Mesodermal cell (in vitro differentiated cells): Measurements from ENCODE around the gene SOX6.

Experiments
- H3K27ac ChIP-seq: 2 replicates; pipeline ENCODE4 v1.7.0; 2013; ENCODE audit warnings: mild to moderate bottlenecking, low read depth, low read length, moderate library complexity; ENCODE audit not compliant: severe bottlenecking
- H3K36me3 ChIP-seq: 2 replicates; pipeline ENCODE4 v1.7.1; 2013; ENCODE audit warnings: mild to moderate bottlenecking, low read length, moderate library complexity; ENCODE audit not compliant: control insufficient read depth, insufficient read depth
- H3K4me1 ChIP-seq: one replicate; pipeline ENCODE4 v1.7.1; 2013; ENCODE audit warnings: mild to moderate bottlenecking, low read length; ENCODE audit not compliant: insufficient read depth, control insufficient read depth, poor library complexity, severe bottlenecking
- H3K4me3 ChIP-seq: 2 replicates; pipeline ENCODE4 v1.7.0; 2013; ENCODE audit warnings: low read length, control low read depth, mild to moderate bottlenecking; ENCODE audit not compliant: insufficient read depth, poor library complexity, severe bottlenecking; ENCODE audit errors: extremely low read depth
- H3K9me3 ChIP-seq: 2 replicates; pipeline ENCODE4 v1.7.1; 2013; ENCODE audit warnings: mild to moderate bottlenecking, low read length, moderate library complexity; ENCODE audit not compliant: control insufficient read depth
- WGBS, 2 experiments: methylation state at CpG; one replicate each; pipeline ENCODE4 v1.1.5; 2013; ENCODE audit warnings: missing lambda C conversion rate in 2 of 2; ENCODE audit not compliant: insufficient coverage in 2 of 2; 5-methylcytosine and 5-hydroxymethylcytosine counted together

SOX6 gene

DNA sequence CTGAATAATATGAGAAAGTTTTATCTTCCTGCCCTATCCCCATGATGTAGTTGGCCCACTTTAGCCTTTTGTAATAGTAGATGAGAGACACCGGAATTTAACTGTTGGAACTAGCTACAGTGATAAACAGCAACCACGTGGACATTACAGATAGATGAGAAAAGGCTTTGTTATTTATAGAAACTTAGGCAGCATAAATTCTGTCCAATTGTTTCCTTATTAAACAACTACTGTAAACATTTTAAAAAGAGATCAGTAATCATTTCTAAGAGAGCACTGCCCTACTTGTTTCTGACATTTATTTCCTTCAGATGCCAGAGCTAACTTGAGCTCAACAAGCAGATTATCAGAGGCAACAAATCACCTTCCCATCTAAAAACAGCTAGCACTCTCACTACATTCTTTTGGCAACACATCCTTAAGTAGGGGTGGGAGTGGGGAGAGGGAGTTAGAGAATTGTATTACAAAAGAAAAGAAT, 63.1 kb downstream of the SOX6 start:
- H3K4me1 ChIP-seq, result peaks cover 7% of the 10 kb centered on the region
- WGBS, 2 experiments, result no CpG with 5 or more reads among the region's 2 CpGs
- no peaks in the 10 kb centered on the region for H3K9me3 ChIP-seq
- H3K4me3 ChIP-seq, result no peak overlapping the region
- no peaks in the 10 kb centered on the region for H3K36me3 ChIP-seq
- H3K27ac ChIP-seq, result peak overlapping the region; percentile 39

DNA sequence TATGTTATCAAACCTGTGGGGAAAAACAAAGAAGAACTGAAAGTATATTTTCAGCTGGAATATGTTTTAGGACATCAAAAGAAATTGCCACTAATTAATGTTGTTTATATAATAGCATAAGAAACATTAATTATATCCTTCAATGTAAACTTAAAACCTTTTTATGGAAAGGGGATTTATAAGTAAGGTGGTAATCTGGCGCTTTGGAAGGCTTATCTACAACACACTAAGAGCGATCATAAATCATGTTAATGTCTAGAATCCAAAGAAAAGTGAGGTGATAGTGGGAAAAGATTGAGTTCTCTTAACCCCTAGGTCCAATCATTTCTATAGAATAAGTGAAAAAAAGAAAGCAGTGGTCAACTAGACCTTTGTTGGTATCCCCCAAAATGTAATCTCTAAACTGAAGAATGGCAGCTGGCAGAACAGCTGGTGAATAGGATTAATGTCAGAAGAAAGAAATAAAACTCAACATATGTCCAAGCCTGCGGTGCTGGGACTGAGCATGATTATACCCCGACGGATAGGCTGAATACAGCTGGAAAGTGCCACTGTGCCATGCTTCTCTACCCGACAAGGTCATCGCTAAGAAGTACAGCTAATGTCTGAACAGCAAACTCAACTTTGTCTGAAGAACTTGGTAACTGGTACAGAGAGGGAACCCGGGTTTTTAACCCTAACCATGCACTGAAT, 64.0 kb downstream of the SOX6 start:
- Histone ChIP-seq H3K4me1 (peaks cover 7% of the 10 kb centered on the region), H3K9me3 (no peaks in the 10 kb centered on the region), H3K27ac (no peak overlapping the region), H3K36me3 (no peaks in the 10 kb centered on the region), H3K4me3 (no peak overlapping the region)
- 85 to 93% methylated on average over 5 to 6 of the region's 8 CpGs for WGBS, 2 experiments

DNA sequence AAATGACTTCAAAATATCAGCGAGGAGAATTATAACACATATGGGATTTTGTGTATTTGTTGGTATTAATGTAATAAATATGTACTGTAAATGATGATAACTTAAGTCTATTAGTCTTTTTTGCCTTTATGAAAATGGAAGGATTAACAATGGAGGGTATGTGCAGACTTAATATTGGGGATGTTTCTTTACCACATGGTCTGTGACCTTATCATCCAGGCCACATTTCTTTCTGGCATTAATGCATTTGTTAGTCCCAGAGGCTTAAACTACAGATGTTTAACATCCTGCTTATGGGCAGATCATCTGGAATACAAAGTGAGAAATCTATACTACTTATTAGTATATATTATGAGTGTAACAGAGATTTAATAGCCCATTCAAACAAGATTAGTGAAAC, 64.6 kb downstream of the SOX6 start:
- no CpG with 5 or more reads among the region's 1 CpG for WGBS, 2 experiments
- H3K27ac ChIP-seq, result no peak overlapping the region
- no peak overlapping the region for H3K4me3 ChIP-seq
- H3K9me3 ChIP-seq, result no peaks in the 10 kb centered on the region
- H3K36me3 ChIP-seq, result no peaks in the 10 kb centered on the region
- peaks cover 7% of the 10 kb centered on the region for H3K4me1 ChIP-seq

DNA sequence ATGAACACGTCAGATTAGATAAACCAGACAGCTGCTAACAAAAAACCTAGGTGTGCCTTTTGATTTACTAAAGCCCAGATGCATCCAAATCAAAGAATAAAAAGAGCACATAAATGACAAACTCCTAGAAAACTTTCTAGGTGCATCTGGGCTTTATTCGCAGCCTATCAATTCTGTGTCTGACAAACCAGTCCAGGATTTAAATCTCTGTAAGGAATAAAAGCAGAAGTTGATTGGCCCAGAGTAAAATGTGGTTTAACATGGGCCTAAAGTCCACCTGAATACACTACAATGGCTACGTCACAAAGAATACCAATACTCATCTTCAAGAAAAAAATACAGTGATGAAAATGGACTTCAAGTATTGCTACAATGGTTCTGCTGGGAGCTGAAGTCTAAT, 66.8 kb downstream of the SOX6 start:
- H3K9me3 ChIP-seq, result no peaks in the 10 kb centered on the region
- H3K4me3 ChIP-seq, result no peak overlapping the region
- H3K27ac ChIP-seq, result no peak overlapping the region
- WGBS, 2 experiments, result 89 to 92% methylated on average over 1 to 2 of the region's 3 CpGs
- peaks cover 7% of the 10 kb centered on the region for H3K4me1 ChIP-seq
- no peaks in the 10 kb centered on the region for H3K36me3 ChIP-seq

DNA sequence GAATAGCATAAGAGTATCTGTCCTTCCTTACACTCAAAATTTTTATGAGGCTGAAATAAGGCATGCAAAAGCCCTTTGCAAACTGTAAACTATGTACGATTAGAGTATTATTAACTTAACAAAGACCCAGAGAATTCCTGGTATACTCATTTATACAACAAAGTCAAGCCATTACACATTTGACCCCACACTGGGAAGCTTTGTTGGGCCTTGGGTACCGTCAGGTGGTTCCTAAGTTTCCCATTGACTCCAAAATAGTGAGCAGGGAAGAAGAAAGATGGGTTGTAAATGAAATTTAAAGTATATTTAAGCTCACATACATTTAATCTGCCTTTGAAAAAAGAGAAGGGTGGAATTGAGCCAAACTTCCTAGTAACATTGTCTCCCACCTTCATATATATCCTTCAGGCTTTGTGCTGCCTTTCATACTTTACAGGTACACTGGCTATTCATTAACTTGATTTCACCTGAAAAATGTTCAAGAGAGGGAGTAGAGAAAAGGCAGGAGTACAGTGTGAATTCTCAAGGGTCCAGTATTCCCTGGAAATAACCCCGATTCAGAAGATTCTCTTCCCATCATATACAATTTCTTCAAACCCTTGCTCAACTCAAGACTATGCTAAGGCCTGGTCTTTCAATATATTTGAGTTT, 68.6 kb downstream of the SOX6 start:
- Histone ChIP-seq H3K36me3 (no peaks in the 10 kb centered on the region), H3K4me3 (no peak overlapping the region), H3K9me3 (no peaks in the 10 kb centered on the region), H3K4me1 (no peaks in the 10 kb centered on the region), H3K27ac (no peak overlapping the region)
- WGBS, 2 experiments, result no CpG with 5 or more reads among the region's 3 CpGs

DNA sequence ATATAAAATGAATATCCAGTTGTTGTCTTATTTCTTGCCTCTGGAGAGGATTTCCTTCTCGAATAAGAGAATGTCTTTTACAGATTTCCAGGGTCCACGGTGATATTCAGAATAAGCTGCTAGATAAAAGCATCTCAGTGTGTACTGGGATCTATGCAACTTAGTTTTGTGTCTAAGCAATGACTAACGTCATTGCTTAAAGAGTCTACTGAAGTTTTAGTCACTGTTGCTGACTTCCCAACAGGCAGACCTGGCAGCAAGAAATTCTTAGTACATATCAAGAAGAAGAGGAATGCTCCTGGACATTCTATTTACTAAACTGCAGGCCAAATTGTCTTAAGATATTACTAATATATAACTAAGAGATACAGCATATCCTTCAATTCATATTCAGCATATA, 70.3 kb downstream of the SOX6 start:
- Histone ChIP-seq H3K4me3 (no peak overlapping the region), H3K4me1 (no peaks in the 10 kb centered on the region), H3K9me3 (no peaks in the 10 kb centered on the region), H3K36me3 (no peaks in the 10 kb centered on the region), H3K27ac (no peak overlapping the region)
- 62 to 94% methylated on average over 2 to 3 of the region's 3 CpGs for WGBS, 2 experiments

DNA sequence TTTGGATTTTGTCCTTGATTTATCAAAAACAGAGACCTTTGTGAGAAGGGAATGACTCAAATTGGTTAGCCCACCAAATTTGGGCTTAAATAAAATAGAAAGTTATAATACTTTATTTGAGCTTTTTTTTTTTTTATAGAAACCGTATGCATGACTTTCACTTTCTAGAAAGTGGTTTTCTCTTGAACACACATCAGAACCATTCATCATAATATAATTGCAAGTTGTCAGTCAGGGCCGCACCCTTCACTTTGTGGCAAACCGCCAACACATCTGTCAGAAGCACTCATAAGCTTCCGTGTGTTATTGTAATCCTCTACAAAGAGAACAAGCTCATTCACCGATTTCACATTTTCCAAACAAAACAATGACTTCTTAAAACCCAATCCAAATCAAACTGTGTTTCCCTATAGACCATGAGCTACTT, 76.1 kb downstream of the SOX6 start:
- 100% methylated on average over 4 of the region's 5 CpGs for WGBS, 2 experiments
- Histone ChIP-seq H3K27ac (no peak overlapping the region), H3K4me3 (no peak overlapping the region), H3K4me1 (no peaks in the 10 kb centered on the region), H3K9me3 (no peaks in the 10 kb centered on the region), H3K36me3 (no peaks in the 10 kb centered on the region)

DNA sequence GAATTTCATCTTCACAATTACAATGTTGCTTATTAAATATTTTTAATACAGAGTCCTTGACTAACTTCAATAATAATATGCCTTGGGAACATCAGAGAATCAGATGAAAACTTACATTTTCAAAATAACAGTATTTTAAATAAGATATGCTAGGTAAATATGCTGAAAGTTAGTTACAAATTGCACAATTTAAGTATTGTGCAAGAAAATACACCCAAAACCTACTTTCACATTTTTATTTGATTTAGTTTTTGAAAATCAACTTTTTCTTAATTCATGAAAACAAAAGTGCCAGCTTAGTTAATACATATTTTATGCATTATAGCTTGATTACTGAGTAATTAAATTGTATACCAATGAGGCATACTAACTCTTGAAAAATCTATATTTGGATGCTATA, 76.8 kb downstream of the SOX6 start:
- no peaks in the 10 kb centered on the region for H3K4me1 ChIP-seq
- no peaks in the 10 kb centered on the region for H3K9me3 ChIP-seq

DNA sequence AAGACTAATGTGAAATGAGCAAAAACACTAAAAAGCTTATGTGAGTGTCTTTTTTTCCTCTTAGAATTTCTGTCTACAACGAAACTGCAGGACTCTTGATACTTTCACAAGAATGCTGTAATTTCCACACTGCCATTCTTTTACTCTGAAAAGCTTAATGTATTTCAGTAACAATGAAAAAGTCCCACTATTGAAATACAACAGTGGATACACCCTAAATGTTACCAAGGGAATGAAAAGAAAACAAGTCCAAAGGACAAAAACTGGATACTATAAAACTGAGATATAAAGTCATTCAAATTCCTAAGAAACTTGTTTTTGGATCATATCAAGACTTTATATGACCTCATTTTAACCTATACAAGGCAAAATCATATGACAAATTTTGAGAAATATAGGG, 77.4 kb downstream of the SOX6 start:
- no peak overlapping the region for H3K4me3 ChIP-seq
- H3K27ac ChIP-seq, result no peak overlapping the region
- H3K9me3 ChIP-seq, result no peaks in the 10 kb centered on the region
- H3K36me3 ChIP-seq, result no peaks in the 10 kb centered on the region
- no CpG with 5 or more reads among the region's 1 CpG for WGBS, 2 experiments
- H3K4me1 ChIP-seq, result no peaks in the 10 kb centered on the region

More for the DNA sequence above, 76.8 kb downstream of the SOX6 start:
- H3K36me3 ChIP-seq, result no peaks in the 10 kb centered on the region
- H3K27ac ChIP-seq, result no peak overlapping the region
- no peak overlapping the region for H3K4me3 ChIP-seq

DNA sequence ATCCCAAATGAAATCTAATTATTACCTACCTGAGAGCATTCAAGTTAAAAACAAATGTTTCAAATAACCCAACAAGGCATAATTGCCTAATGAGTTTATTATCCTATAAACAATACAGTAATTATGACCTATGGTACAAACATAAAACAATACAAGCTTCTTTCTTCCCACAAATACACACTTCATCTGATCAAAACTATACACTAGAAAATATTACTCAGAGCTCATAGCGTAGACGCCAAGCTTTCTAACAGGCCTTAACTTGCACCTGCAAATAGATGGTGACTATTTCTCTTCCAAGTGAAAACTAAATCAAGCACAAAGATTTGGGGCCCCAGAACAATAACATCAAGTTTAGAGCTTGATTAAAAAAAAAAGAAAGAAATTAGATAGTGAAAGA, 78.1 kb downstream of the SOX6 start:
- no peak overlapping the region for H3K27ac ChIP-seq
- 100% methylated on average over 2 of the region's 2 CpGs; no CpG with 5 or more reads in 1 of the 2 experiments for WGBS, 2 experiments
- no peak overlapping the region for H3K4me3 ChIP-seq
- no peaks in the 10 kb centered on the region for H3K4me1 ChIP-seq
- H3K9me3 ChIP-seq, result no peaks in the 10 kb centered on the region
- no peaks in the 10 kb centered on the region for H3K36me3 ChIP-seq

DNA sequence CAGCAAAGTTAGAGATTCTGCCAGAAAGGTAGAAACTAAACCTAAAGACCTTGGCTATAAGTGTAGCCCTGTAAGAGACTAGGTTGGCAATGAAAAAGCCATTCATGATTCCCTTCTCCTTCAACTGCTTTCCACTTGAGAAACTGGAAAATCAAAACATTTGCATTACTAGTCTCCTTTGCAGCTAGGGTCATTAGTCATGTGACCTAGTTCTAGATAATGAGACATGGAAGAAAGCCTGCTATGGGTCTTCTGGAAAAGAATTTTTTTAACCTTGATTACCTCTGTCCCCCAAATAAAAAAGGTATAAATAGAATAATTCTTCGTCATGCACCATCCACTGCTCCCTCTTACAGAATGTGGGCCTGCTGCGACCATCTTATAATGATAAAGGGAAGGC, 80.1 kb downstream of the SOX6 start:
- Histone ChIP-seq H3K9me3 (no peaks in the 10 kb centered on the region), H3K36me3 (no peaks in the 10 kb centered on the region), H3K4me3 (no peak overlapping the region), H3K27ac (no peak overlapping the region), H3K4me1 (no peaks in the 10 kb centered on the region)
- no CpG with 5 or more reads among the region's 2 CpGs for WGBS, 2 experiments
